ENCODE data around the gene MIOX. TPM values are rescaled to one million over a fixed set of nuclear protein-coding genes. Genes with fewer than 3 reads are reported as not detected.

Gene MIOX
- total RNA-seq, 1 donor from 2014 or later, result not detected

DNA sequence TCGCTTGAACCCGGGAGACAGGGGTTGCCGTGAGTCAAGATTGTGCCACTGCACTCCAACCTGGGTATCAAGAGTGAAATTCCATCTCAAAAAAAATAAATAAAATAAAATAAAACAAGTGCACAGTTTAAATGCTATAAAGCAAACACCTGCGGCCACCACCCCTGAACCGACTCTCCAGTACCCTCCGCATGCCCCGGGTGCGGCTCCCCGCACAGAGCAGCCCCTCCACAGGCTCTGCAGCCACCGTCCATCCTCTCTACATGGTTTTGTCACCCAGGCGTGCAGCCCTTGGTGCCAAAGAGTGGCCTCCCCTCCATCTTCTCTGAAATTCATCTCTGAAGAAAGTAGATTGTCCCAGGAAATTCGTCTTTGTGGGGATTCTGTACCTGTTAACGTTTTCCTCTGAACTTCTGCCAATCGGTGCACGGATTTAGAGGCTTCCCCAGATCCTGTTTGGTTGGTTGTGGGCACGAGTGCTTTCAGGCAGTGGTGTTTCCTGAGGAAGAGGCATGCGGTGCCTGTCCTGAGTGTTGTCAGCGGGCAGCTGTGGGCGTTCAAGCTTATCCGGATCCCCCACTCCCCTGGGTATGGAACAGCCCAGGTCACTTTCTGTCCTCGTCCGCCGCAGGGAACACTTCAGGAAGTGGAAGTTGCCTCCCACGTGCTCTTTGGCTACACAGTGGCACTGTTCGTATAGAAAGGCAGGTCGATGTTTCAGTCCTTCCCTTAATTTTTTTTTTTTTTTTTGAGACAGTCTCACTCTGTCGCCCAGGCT is 4.1 kb downstream of the MIOX start:
- no peak for DNase-seq (ENCODE audit: low spot score)

- DNase-seq (ENCODE audit: low spot score), result no peak
These were observed 10.4 kb downstream of the MIOX start for GRCh38 chr22:50497093-50497492.

DNA sequence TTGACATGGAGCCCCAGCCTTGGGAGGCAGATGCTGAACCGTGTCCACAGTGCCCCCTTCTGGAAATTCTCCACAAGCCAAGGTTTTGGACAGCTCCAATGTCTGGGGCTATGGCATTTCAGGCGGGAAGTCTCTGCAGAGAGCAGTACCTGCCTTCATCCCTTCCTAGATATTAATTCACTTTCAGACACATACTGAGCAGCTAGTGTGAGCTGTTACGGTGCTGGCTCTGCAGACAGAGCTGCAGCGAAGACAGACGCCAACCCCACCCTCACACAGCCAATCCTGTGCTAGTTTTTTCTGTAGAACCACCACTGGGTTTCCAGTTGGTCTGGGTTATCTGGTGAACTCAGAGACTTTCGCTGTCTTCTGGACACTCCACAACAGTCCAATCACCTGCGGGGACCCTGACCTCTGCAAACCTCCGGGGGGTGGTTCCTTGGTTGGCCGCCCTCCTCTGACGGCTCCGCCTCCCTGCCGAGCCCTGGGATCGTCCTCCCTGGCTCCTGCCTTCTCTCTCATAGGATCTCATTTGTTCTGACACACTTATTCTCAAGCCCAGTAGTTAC is 11.7 kb downstream of the MIOX start:
- DNase-seq (ENCODE audit: low spot score), result no peak

DNA sequence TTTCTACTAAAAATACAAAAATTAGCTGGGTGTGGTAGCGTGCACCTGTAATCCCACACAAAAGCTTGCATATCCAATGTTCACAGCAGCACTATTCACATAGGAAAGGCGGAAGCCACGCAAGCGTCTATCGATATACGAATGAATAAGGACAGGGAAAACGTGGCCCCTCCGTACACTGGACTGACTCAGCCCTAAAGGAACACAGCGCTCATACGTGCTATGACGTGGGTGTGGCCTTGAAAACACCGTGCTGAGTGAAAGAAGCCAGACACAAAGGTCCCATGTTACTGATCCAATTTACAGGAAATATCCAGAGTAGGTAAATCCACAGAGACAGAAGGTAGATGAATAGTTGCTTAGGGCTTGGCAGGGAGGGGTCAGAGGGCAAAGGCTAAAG is 13.8 kb downstream of the MIOX start:
- DNase-seq (ENCODE audit: low spot score), result no peak

DNA sequence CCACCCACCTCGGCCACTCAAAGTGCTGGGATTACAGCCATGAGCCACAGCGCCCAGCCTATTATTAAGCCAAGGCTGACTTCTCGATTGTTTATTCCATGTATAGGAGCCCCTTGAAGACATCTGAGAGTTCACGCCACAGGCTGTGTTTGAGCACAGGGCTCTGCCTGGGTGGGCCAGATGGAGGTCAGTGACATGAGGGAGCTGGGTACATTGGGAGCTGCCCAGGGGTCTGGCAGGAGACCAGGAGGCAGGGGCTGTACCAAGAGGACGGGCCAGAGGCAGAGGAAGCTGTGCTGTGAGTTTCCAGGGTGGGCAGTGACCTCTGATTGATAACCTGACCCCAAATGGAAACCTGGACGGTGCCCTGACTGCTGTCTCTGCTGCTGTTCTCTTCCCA is 15.4 kb downstream of the MIOX start:
- no peak for DNase-seq (ENCODE audit: low spot score)

- no peak for DNase-seq (ENCODE audit: low spot score)
These were observed 16.2 kb downstream of the MIOX start for GRCh38 chr22:50502628-50503474.

GRCh38 chr22:50503475-50504145 is 17.0 kb downstream of the MIOX start:
- no peak for DNase-seq (ENCODE audit: low spot score)

DNA sequence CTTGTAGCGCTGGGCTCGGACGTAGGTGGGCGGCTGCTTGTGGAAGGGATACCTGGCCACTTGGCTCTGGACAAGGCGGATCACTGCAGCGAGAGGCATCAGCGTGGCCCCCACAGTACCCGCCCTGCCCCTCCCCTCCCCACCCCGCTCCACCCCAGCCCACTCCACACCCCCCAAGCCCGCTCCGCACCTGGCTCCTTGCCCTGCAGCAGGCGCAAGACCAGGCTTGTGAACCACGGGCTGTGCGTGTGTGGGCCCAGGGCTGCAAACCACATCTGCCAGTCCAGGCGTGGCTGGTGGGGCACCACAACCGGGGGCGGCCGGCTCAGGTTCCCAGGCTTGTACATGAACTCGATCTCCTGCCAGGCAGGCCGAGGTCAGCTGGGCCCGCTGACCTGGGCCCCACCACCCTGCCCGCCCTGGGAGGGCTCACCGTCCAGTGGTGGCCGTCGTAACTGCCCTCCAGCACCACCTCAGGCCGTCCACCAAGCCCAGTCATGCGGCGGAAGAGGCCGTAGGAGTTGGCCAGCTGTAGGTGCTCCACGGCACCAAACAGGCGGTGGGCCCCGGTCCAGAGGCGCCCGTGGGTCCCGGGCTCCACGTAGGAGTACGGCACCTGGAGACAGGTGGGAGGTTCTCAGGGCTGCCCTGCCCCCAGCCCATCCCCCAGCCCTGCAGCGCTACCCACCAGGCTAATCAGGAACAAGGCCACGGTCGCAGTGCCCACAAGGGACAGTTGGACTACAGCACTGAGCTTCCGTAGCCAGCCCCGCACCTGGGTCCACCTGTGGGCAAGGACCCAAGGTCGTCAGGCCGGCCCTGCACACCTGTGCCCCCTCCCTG is 17.9 kb downstream of the MIOX start:
- DNase-seq (ENCODE audit: low spot score), result peak; percentile 79

DNA sequence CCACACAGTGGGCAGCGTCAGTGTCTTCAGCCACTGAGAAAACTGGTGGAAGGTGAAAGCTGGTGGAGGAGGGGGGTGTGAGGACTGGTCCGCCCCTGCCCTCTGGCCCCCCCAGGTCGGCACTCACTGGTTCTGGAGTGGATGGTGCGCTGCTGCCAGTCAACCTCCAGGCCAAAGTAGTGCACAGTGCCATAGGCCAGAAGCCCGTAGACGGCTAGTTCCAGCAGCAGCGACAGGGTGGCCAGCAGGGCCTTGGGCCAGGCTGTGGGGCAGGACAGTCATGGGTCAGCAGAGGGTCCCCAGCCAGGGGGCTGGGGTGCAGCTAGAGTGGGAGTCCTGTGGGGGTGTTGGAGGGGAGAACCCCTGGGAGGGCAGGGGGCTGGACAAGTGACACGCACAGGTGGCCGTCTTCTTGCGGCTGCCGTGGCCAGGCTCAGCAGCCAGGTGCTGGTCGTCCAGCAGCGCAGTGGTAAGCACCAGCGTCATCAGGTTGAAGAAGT is 18.7 kb downstream of the MIOX start:
- no peak for DNase-seq (ENCODE audit: low spot score)

DNA sequence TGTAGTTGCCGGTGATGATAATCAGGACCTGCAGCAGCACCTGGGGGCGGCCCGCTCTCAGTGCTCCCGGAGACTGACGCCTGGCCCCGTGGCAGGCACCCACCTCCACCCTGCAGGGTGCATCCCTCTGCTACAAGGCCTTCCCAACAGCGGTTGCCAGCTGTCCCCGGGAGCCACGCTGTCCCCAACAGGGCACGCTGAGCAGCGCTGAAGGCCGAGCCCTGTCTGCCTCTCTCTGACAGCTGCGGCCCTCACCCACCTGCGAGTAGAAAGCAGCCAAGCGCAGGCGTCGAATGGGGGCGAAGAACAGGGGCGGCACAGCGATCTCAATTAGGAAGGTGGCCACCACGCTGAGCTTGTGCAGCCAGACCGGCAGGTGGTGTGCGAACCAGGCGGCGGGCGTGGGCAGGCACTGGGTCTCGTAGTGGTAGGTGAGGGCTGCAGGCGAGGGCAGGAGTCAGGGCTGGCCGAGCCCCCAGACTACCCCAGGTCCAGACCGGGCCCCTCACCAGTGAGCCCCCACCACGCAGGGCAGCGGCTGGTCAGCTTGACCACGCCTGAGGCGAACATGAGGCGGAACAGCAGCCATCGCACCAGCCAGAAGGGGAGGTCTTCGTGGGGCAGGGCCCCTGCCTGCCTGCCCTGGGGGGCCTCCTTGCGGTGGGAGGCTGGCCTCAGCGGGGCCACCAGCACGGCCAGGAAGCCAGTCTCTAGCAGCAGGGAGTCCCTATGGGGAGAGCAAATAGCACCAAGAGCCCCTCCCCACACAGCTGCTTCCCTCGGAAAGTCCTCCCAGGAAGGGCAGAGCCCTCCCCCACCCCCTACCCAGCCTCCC is 19.3 kb downstream of the MIOX start:
- no peak for DNase-seq (ENCODE audit: low spot score)

- peak; percentile 60 for DNase-seq (ENCODE audit: low spot score)
These were observed 20.2 kb downstream of the MIOX start for GRCh38 chr22:50506611-50507420.

DNA sequence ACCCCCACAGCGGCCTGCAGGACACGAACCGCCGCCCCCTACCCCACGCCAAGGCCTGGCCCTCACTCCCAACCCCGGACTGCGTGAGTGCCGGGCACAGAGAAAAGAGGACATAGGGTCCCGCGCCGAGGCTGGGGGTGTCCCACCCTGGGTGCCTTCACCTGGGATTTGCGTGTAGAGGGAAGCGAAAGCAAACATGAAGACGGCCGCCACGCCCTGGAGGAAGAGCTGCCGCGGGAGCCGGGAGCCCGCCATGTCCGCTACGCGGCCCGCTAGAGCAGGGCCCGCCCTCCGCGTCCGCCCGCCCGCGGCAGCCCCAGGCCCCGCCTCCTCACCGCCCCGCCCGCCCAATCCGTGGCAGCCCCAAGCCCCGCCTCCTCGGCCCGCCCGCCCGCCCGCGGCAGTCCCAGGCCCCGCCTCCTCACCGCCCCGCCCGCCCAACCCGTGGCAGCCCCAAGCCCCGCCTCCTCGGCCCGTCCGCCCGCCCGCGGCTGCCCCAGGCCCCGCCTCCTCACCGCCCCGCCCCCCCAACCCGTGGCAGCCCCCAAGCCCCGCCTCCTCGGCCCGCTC is 20.8 kb downstream of the MIOX start, which contains the start of gene LMF2:
LMF2 (minus strand) TSS at position 282 of the 570 bp plus-strand sequence; CDS start at position 255, 27 bp downstream.
- DNase-seq (ENCODE audit: low spot score), result peak; percentile 92

DNA sequence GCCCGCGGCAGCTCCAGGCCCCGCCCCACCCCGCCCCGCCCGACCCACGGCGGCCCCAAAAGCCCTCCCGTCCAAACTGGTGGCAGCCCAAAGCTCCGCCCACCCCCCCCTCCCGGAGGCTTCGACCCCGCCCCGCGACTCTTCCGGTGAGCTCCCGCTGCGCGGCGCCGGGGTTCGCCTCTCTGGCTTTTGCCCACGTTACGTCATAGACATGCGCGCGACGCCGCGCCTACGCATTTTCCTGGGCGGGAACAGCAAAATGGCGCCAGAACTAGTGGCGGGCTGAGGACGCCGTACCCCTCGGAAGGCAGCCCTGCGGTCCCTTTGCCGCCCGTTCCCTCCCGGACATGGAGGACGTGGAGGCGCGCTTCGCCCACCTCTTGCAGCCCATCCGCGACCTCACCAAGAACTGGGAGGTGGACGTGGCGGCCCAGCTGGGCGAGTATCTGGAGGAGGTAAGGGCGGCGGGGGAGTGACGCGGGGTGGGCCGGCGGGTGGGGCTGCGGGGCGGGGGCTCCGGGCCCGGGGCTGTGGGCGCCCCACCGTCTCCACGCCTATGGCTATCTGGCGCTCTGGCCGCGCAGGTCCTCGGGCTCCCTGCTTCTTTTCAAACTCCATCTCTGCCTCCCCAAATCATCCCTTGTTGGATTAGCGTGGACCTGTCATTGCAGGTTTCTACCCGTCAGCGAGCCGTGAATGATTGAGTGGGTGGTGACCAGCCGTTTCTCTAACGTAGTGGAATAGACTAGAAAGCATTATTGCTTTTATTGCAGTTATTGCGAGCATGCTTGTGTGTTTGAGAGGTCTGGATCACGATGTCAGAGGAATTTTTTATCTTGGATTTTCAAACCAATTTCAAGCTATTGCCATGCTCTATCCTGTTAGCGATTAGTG is 21.6 kb downstream of the MIOX start, which contains the start of gene NCAPH2:
NCAPH2 (plus strand) TSS at position 234 of the 894 bp plus-strand sequence; CDS start at position 348, 114 bp downstream.
- peak; percentile 97 for DNase-seq (ENCODE audit: low spot score)

- no peak for DNase-seq (ENCODE audit: low spot score)
These were observed 22.2 kb downstream of the MIOX start for GRCh38 chr22:50508897-50509296.

DNA sequence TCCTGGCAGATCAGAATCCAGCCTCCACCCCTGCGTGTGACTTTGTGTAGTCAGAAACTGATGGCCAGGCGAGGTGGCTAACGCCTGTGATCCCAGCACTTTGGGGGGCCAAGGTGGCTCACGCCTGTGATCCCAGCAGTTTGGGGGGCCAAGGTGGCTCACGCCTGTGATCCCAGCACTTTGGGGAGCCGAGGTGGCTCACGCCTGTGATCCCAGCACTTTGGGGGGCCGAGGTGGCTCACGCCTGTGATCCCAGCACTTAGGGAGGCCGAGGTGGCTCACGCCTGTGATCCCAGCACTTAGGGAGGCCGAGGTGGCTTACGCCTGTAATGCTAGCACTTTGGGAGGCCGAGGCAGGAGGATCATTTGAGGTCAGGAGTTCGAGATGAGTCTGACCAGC is 26.5 kb downstream of the MIOX start:
- DNase-seq (ENCODE audit: low spot score), result no peak

DNA sequence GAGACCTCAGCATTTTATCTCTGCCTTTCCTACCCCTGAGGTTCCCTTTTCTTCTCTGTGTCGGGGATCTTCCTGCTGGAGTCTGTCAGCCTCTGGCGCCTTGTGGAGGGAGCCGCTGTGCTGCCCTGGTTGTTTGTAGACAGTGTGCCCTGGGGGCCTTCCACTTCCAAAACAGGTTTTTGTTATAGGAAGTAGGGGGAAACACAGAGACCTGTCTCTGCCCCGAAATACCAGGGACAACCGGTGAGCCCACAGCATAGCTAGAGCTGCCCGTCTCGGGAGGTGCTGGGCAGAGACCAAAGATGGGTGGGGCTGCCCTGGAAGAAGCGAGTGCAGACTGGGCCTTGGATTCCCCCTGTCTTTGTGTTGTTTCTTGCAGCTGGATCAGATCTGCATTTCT is 29.4 kb downstream of the MIOX start:
- DNase-seq (ENCODE audit: low spot score), result no peak

- no peak for DNase-seq (ENCODE audit: low spot score)
These were observed 30.2 kb downstream of the MIOX start for GRCh38 chr22:50516891-50517290.

Data from ureter (tissue), 1 donor.